Uterus (tissue), 4 donors: ENCODE data around the gene BANK1. TPM values are rescaled to one million over a fixed set of nuclear protein-coding genes. Genes with fewer than 3 reads are reported as not detected.
"Not testable (repeated sequence)": the region's sequence is repeated elsewhere in the genome, so short reads cannot be mapped to it uniquely, and the experiment has no call there.

Experiments
- DNase-seq, 2 donors: peaks; one replicate each; pipeline ENCODE4 v3.0.0-alpha.2; 2019 to 2020
- H3K27ac ChIP-seq, 2 donors: fragments of 200-600 bp; sonication (generic); 1 replicate in 1 of 2; 2 replicates in 1 of 2; pipeline ENCODE4 v1.5.1; 2016 to 2018
- H3K27me3 ChIP-seq, 2 donors: fragments of 200-600 bp; sonication (generic); one replicate each; pipeline ENCODE4 v1.5.1; 2018 to 2019; ENCODE audit warnings: control low read depth in 1 of 2
- H3K36me3 ChIP-seq, 2 donors: fragments of 200-600 bp; sonication (generic); one replicate each; pipeline ENCODE4 v1.5.1; 2019; ENCODE audit warnings: control low read depth in 1 of 2
- H3K4me1 ChIP-seq, 2 donors: fragments of 200-600 bp; sonication (generic); one replicate each; pipeline ENCODE4 v1.5.1; 2018 to 2019; ENCODE audit warnings: control low read depth in 1 of 2
- H3K4me3 ChIP-seq, 2 donors: fragments of 200-600 bp; sonication (generic); 1 replicate in 1 of 2; 2 replicates in 1 of 2; pipeline ENCODE4 v1.5.1; 2018 to 2019; ENCODE audit warnings: mild to moderate bottlenecking in 1 of 2
- H3K9me3 ChIP-seq, 2 donors: fragments of 200-600 bp; sonication (generic); one replicate each; pipeline ENCODE4 v1.5.1; 2019; ENCODE audit warnings: control low read depth in 1 of 2
- CTCF ChIP-seq, 4 experiments: fragments of 200-600 bp in 2 of 4; fragments of 450-650 bp in 2 of 4; sonication (generic) in 2 of 4; IDR thresholded peaks; one replicate each; pipeline ENCODE4 v1.5.1; 2016 to 2019; ENCODE audit warnings: antibody characterized with exemption in 4 of 4, mild to moderate bottlenecking in 2 of 4, moderate library complexity in 1 of 4
- POLR2A ChIP-seq, 2 donors: fragments of 450-650 bp; IDR thresholded peaks; one replicate each; pipeline ENCODE4 v1.6.1; 2016; ENCODE audit warnings: antibody characterized with exemption in 2 of 2, mild to moderate bottlenecking in 1 of 2, moderate library complexity in 1 of 2
- intact Hi-C: fragments of 100-400 bp; cut with DNase I; formaldehyde crosslinking; loops from one replicate; pipeline ENCODE4 v1.15.1; 2023; ENCODE audit warnings: low total_unique reads
- total RNA-seq, 4 donors: library from RNA; depleted of rRNA in 3 of 4; stranded (reverse); fragments of >200 nt in 3 of 4; gene quantifications; one replicate each; pipeline versions ENCODE4 v1.1.0 to v1.2.4, GENCODE V29; 2014 to 2023
- donor health status: DM: yes; HTN: yes; CAD: no.

BANK1 gene
- total RNA-seq, 4 donors from 2014 or later: 0.49 to 3.1 (median 0.59) TPM; not detected in 1

- Histone ChIP-seq H3K27me3 (no peaks in the 10 kb centered on the region), H3K4me1 (no peaks in the 10 kb centered on the region), H3K36me3 (no peaks in the 10 kb centered on the region), H3K9me3 (no peaks in the 10 kb centered on the region), H3K27ac (no peak overlapping the region), H3K4me3 (no peak overlapping the region)
- TF ChIP-seq POLR2A (IDR thresholded peaks at IDR 0.05): no peak
- no peak for TF ChIP-seq CTCF (IDR thresholded peaks at IDR 0.05)
- intact Hi-C loops: no loop called here
- DNase-seq: no peak
Observed at GRCh38 chr4:101885574-101885973, 95.0 kb downstream of the BANK1 start.

GRCh38 chr4:101886826-101887225 is 96.3 kb downstream of the BANK1 start:
- TF ChIP-seq POLR2A (IDR thresholded peaks at IDR 0.05): no peak
- TF ChIP-seq CTCF (IDR thresholded peaks at IDR 0.05): no peak
- Histone ChIP-seq H3K36me3 (no peaks in the 10 kb centered on the region), H3K4me1 (no peaks in the 10 kb centered on the region), H3K27me3 (no peaks in the 10 kb centered on the region), H3K27ac (no peak overlapping the region), H3K4me3 (no peak overlapping the region), H3K9me3 (no peaks in the 10 kb centered on the region)
- DNase-seq: no peak
- intact Hi-C loops: no loop called here

GRCh38 chr4:101888472-101888871 is 97.9 kb downstream of the BANK1 start:
- intact Hi-C loops: no loop called here
- H3K27me3 ChIP-seq: no peaks in the 10 kb centered on the region
- no peak overlapping the region for H3K4me3 ChIP-seq
- no peak for DNase-seq
- H3K36me3 ChIP-seq: no peaks in the 10 kb centered on the region
- H3K4me1 ChIP-seq: no peaks in the 10 kb centered on the region
- H3K9me3 ChIP-seq: no peaks in the 10 kb centered on the region
- TF ChIP-seq POLR2A (IDR thresholded peaks at IDR 0.05): no peak
- TF ChIP-seq CTCF (IDR thresholded peaks at IDR 0.05): no peak
- H3K27ac ChIP-seq: no peak overlapping the region

GRCh38 chr4:101905527-101905926 is 115.0 kb downstream of the BANK1 start:
- H3K27ac ChIP-seq, H3K4me3 ChIP-seq, intact Hi-C loops, H3K4me1 ChIP-seq, H3K36me3 ChIP-seq, DNase-seq, H3K9me3 ChIP-seq, H3K27me3 ChIP-seq: not testable (repeated sequence)

- intact Hi-C loops: no loop called here
- Histone ChIP-seq H3K9me3 (no peaks in the 10 kb centered on the region), H3K27me3 (no peaks in the 10 kb centered on the region), H3K27ac (no peak overlapping the region), H3K4me3 (no peak overlapping the region), H3K36me3 (no peaks in the 10 kb centered on the region), H3K4me1 (no peaks in the 10 kb centered on the region)
- TF ChIP-seq CTCF (IDR thresholded peaks at IDR 0.05) (no peak), POLR2A (IDR thresholded peaks at IDR 0.05) (no peak)
- DNase-seq: no peak
Observed at GRCh38 chr4:101910786-101911373, 120.3 kb downstream of the BANK1 start.

- H3K27ac ChIP-seq: no peak overlapping the region
Observed at GRCh38 chr4:101911616-101912015, 121.1 kb downstream of the BANK1 start.

More at GRCh38 chr4:101911616-101912015, 121.1 kb downstream of the BANK1 start:
- TF ChIP-seq CTCF (IDR thresholded peaks at IDR 0.05) (no peak), POLR2A (IDR thresholded peaks at IDR 0.05) (no peak)
- Histone ChIP-seq H3K4me3 (no peak overlapping the region), H3K27me3 (no peaks in the 10 kb centered on the region), H3K9me3 (no peaks in the 10 kb centered on the region), H3K4me1 (no peaks in the 10 kb centered on the region), H3K36me3 (no peaks in the 10 kb centered on the region)
- intact Hi-C loops: no loop called here
- no peak for DNase-seq
